ENCODE data around the gene HACL1. TPM values are rescaled to one million over a fixed set of nuclear protein-coding genes. Genes with fewer than 3 reads are reported as not detected.

HACL1 gene
- total and polyA plus RNA-seq, 2 donors (not counting 3 experiments of a cell fraction or from before 2014, with no cell fraction given): 16.5 to 27.4 TPM

- ChIA-PET CTCF (no interaction called here), POLR2A (no interaction called here)
- Histone ChIP-seq H3K27ac (ENCODE audit: insufficient read depth, low read depth, low read length) (no peak overlapping the region), H4K20me1 (replicated peaks; ENCODE audit: control insufficient read depth, extremely low read depth, insufficient read depth, low read length) (no peaks in the 10 kb centered on the region), H2AFZ (ENCODE audit: low read depth, low read length) (no peak overlapping the region), H3K36me3 (ENCODE audit: control insufficient read depth in 2 of 2, extremely low read depth in 1 of 2, insufficient read depth in 2 of 2, low read length in 2 of 2) (peaks cover 16 to 24% of the 10 kb centered on the region in 2 experiments), H3K9me3 (replicated peaks; ENCODE audit: control insufficient read depth, insufficient read depth, low read length) (no peaks in the 10 kb centered on the region), H3K79me2 (ENCODE audit: control insufficient read depth, insufficient read depth, low read length) (no peaks in the 10 kb centered on the region), H3K4me1 (ENCODE audit: control insufficient read depth, extremely low read depth, insufficient read depth, low read length) (no peaks in the 10 kb centered on the region), H3K27me3 (ENCODE audit: control insufficient read depth in 2 of 2, insufficient read depth in 2 of 2, low read length in 2 of 2) (no peaks in the 10 kb centered on the region), H3K4me3 (replicated peaks in 1 of 3; ENCODE audit: insufficient read depth in 1 of 3, low read depth in 1 of 3, low read length in 3 of 3) (no peak overlapping the region), H3K9me1 (replicated peaks; ENCODE audit: control insufficient read depth, extremely low read depth, insufficient read depth, low read length) (no peaks in the 10 kb centered on the region), H3K4me2 (ENCODE audit: insufficient read depth, low read length) (no peak overlapping the region), H3K9ac (replicated peaks; ENCODE audit: extremely low read depth, insufficient read depth, low read length) (no peak overlapping the region)
- intact Hi-C loops (cut with micrococcal nuclease): no loop called here
- FAIRE-seq (no peak), DNase-seq (ENCODE audit: low read depth, low spot score) (no peak)
- no TSS peak for BruUV-seq (replicated peaks)
- no peak for TF ChIP-seq GATA2 (IDR thresholded peaks at IDR 0.05; ENCODE audit: insufficient read depth, insufficient read length, low read depth, low read length)
- TF ChIP-seq EZH2 (IDR thresholded peaks at IDR 0.05; ENCODE audit: borderline replicate concordance, low read depth, low read length, severe bottlenecking): no peak
- no peak for TF ChIP-seq MAX (IDR thresholded peaks at IDR 0.05; ENCODE audit: insufficient read depth, insufficient read length)
- TF ChIP-seq POLR2A (IDR thresholded peaks at IDR 0.05; ENCODE audit: low read depth, low read length): no peak
- no peak for TF ChIP-seq CTCF (IDR thresholded peaks at IDR 0.05; ENCODE audit: extremely low read depth in 1 of 2, insufficient read depth in 1 of 2, low read depth in 1 of 2, low read length in 2 of 2)
- dilution Hi-C loops (cut with MboI; ENCODE audit: extremely low pct_ligation_motif_present, low sequenced_read_pairs): no loop called here
These were observed 38.2 kb downstream of the HACL1 start for GRCh38 chr3:15563190-15563589.

GRCh38 chr3:15562560-15562959 lies 38.8 kb downstream of the HACL1 start:
- Histone ChIP-seq H3K9ac (replicated peaks; ENCODE audit: extremely low read depth, insufficient read depth, low read length) (no peak overlapping the region), H3K4me2 (ENCODE audit: insufficient read depth, low read length) (no peak overlapping the region), H3K4me3 (replicated peaks in 1 of 3; ENCODE audit: insufficient read depth in 1 of 3, low read depth in 1 of 3, low read length in 3 of 3) (no peak overlapping the region), H3K9me3 (replicated peaks; ENCODE audit: control insufficient read depth, insufficient read depth, low read length) (no peaks in the 10 kb centered on the region), H4K20me1 (replicated peaks; ENCODE audit: control insufficient read depth, extremely low read depth, insufficient read depth, low read length) (no peaks in the 10 kb centered on the region), H3K27ac (ENCODE audit: insufficient read depth, low read depth, low read length) (no peak overlapping the region), H3K27me3 (ENCODE audit: control insufficient read depth in 2 of 2, insufficient read depth in 2 of 2, low read length in 2 of 2) (no peaks in the 10 kb centered on the region), H3K36me3 (ENCODE audit: control insufficient read depth in 2 of 2, extremely low read depth in 1 of 2, insufficient read depth in 2 of 2, low read length in 2 of 2) (peaks cover 14 to 19% of the 10 kb centered on the region in 2 experiments), H2AFZ (ENCODE audit: low read depth, low read length) (no peak overlapping the region), H3K4me1 (ENCODE audit: control insufficient read depth, extremely low read depth, insufficient read depth, low read length) (no peaks in the 10 kb centered on the region), H3K9me1 (replicated peaks; ENCODE audit: control insufficient read depth, extremely low read depth, insufficient read depth, low read length) (no peaks in the 10 kb centered on the region), H3K79me2 (ENCODE audit: control insufficient read depth, insufficient read depth, low read length) (no peaks in the 10 kb centered on the region)
- dilution Hi-C loops (cut with MboI; ENCODE audit: extremely low pct_ligation_motif_present, low sequenced_read_pairs) (no loop called here), intact Hi-C loops (cut with micrococcal nuclease) (no loop called here)
- DNase-seq (ENCODE audit: low read depth, low spot score): no peak
- BruUV-seq (replicated peaks): no TSS peak
- POLR2A ChIA-PET: no interaction called here
- TF ChIP-seq GATA2 (IDR thresholded peaks at IDR 0.05; ENCODE audit: insufficient read depth, insufficient read length, low read depth, low read length) (no peak), JUN (IDR thresholded peaks at IDR 0.05; ENCODE audit: borderline replicate concordance, insufficient read depth, insufficient read length, low read depth) (no peak), FOS (IDR thresholded peaks at IDR 0.05; ENCODE audit: borderline replicate concordance, insufficient read depth, low read length) (no peak), MAX (IDR thresholded peaks at IDR 0.05; ENCODE audit: insufficient read depth, insufficient read length) (no peak), EZH2 (IDR thresholded peaks at IDR 0.05; ENCODE audit: borderline replicate concordance, low read depth, low read length, severe bottlenecking) (no peak), POLR2AphosphoS5 (IDR thresholded peaks at IDR 0.05; ENCODE audit: insufficient read depth, low read depth, low read length) (no peak), POLR2A (IDR thresholded peaks at IDR 0.05; ENCODE audit: low read depth, low read length) (no peak), MYC (IDR thresholded peaks at IDR 0.05; ENCODE audit: low read depth, low read length) (no peak), CTCF (IDR thresholded peaks at IDR 0.05; ENCODE audit: extremely low read depth in 1 of 2, insufficient read depth in 1 of 2, low read depth in 1 of 2, low read length in 2 of 2) (no peak)
- FAIRE-seq: no peak
- CTCF ChIA-PET: no interaction called here
